ENCODE results near the gene MESP2.

DNA sequence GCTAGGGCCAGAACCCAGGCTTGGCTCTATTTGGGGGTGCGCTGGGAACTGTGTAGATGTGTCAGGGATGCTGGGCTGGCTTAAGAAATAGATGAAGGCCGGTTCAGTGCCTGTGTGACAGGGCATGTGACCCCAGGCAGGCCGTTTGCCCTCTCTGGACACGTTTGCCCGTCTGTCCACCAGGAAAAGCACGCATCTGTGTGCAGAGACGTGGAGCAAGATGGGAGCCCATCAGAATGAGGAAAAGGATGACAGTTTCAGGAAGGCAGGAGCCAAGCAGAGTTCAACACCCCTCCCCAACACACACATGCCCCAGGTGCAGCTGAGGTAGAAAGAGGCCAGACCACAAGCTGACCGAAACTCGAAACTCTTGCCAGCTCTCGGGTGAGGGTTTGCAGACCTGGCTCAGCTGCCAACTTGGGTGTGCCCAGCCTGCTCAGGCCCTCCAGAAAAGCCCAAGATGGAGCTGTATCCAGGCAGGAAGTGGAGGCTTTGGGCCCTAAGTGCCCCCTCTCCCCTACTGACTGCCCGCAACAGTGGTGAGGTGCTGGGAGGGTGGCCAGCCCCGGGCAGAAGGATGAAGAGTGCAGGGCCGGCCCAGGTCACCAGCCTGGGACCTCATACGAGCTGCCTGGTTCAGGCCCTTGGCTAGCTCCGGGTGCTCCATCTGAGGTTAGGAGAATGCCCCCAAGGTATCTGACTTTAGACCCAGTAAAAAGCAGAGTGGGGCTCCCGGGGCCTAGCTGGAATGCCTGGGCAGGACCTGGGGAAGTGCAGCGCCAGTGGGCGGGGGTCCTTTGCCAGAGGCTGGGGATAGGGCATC is 14.9 kb upstream of the MESP2 start:
- TF ChIP-seq, protein P1, sequence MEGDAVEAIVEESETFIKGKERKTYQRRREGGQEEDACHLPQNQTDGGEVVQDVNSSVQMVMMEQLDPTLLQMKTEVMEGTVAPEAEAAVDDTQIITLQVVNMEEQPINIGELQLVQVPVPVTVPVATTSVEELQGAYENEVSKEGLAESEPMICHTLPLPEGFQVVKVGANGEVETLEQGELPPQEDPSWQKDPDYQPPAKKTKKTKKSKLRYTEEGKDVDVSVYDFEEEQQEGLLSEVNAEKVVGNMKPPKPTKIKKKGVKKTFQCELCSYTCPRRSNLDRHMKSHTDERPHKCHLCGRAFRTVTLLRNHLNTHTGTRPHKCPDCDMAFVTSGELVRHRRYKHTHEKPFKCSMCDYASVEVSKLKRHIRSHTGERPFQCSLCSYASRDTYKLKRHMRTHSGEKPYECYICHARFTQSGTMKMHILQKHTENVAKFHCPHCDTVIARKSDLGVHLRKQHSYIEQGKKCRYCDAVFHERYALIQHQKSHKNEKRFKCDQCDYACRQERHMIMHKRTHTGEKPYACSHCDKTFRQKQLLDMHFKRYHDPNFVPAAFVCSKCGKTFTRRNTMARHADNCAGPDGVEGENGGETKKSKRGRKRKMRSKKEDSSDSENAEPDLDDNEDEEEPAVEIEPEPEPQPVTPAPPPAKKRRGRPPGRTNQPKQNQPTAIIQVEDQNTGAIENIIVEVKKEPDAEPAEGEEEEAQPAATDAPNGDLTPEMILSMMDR (IDR thresholded peaks at IDR 0.05), result no peak
- TF ChIP-seq POLR2A (IDR thresholded peaks at IDR 0.05) (no peak), EP300 (IDR thresholded peaks at IDR 0.05) (no peak)

All from ovary (tissue), 3 donors.